Measurements from ENCODE around the gene HES5.

Gene HES5

GRCh38 chr1:2509589-2509988 lies 20.5 kb downstream of the HES5 start:
- DNase-seq (ENCODE audit: low read depth): no peak
- TF ChIP-seq CTCF (conservative IDR thresholded peaks at IDR 0.05; ENCODE audit: low read length): no peak
- no peak overlapping the region for H3K4me3 ChIP-seq (ENCODE audit: low read length)

GRCh38 chr1:2508751-2509150 lies 21.3 kb downstream of the HES5 start:
- TF ChIP-seq CTCF (conservative IDR thresholded peaks at IDR 0.05; ENCODE audit: low read length): no peak
- no peak overlapping the region for H3K4me3 ChIP-seq (ENCODE audit: low read length)
- DNase-seq (ENCODE audit: low read depth): no peak

- no peak overlapping the region for H3K4me3 ChIP-seq (ENCODE audit: low read length)
- DNase-seq (ENCODE audit: low read depth): no peak
- TF ChIP-seq CTCF (conservative IDR thresholded peaks at IDR 0.05; ENCODE audit: low read length): no peak
Observed at GRCh38 chr1:2508180-2508579, 21.9 kb downstream of the HES5 start.

DNA sequence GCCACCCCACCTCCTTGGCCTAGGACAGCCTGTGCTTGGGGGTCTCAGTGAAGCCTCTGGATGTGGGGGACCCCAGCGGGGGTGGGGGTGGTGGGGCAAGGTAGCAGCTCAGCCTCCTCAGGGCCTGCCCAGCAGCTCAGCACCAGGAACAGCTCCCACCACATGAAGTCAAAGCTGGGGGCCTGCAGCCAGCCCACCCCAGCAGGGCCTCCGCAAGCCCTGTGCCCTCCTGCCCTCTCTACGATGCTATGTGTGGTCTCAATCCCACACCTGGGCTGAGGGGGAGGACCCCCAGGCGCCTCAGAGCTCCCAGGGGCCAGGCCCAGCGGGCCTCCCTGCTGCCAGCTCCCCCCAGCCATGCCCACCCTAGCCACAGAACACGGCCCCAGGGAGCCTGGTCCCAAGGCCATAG lies 22.3 kb downstream of the HES5 start:
- no peak overlapping the region for H3K4me3 ChIP-seq (ENCODE audit: low read length)
- TF ChIP-seq CTCF (conservative IDR thresholded peaks at IDR 0.05; ENCODE audit: low read length): no peak
- no peak for DNase-seq (ENCODE audit: low read depth)

DNA sequence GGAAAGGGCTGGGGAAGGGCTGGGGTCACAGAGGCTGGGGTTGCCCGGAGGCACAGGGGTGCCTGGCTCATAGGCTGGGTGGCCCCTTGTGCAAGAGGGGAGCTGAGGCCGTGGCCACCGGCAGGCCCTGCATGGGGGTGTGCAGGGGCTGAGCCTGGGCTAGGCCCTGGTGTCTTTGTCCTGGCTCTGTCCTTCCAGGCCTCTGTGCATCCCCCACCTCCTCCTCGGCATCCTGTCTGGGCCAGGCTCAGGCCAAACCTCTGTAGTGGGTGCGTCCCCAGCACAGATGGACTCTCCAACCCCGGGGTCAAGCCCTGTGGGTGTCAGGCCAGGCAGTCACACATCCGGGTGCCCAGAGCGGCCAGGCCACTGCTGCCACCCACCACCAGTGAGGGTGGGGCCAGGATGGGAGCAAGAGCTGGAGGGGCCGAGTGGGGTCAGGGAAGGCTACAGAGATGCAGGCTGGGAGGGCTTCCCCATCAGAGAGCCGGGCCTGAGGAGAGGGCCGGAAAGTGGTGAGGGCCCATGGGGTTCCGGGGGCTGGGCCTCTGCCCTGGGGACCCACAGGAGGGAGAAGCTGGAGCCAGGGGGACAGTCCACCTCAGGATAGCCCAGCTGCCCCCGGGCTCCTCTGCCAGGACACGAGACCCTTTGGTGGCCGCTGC lies 23.0 kb downstream of the HES5 start:
- no peak for DNase-seq (ENCODE audit: low read depth)
- no peak overlapping the region for H3K4me3 ChIP-seq (ENCODE audit: low read length)
- TF ChIP-seq CTCF (conservative IDR thresholded peaks at IDR 0.05; ENCODE audit: low read length): no peak

GRCh38 chr1:2506007-2506860 lies 23.8 kb downstream of the HES5 start:
- H3K4me3 ChIP-seq (ENCODE audit: low read length): no peak overlapping the region
- DNase-seq (ENCODE audit: low read depth): no peak
- TF ChIP-seq CTCF (conservative IDR thresholded peaks at IDR 0.05; ENCODE audit: low read length): no peak
